Measurements from ENCODE around the gene THOC3. TPM values are rescaled to one million over a fixed set of nuclear protein-coding genes. Genes with fewer than 3 reads are reported as not detected.
"Not testable (repeated sequence)": the region's sequence is repeated elsewhere in the genome, so short reads cannot be mapped to it uniquely, and the experiment has no call there.

Gene THOC3, protein sequence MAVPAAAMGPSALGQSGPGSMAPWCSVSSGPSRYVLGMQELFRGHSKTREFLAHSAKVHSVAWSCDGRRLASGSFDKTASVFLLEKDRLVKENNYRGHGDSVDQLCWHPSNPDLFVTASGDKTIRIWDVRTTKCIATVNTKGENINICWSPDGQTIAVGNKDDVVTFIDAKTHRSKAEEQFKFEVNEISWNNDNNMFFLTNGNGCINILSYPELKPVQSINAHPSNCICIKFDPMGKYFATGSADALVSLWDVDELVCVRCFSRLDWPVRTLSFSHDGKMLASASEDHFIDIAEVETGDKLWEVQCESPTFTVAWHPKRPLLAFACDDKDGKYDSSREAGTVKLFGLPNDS
- 39.0 TPM for total RNA-seq

DNA sequence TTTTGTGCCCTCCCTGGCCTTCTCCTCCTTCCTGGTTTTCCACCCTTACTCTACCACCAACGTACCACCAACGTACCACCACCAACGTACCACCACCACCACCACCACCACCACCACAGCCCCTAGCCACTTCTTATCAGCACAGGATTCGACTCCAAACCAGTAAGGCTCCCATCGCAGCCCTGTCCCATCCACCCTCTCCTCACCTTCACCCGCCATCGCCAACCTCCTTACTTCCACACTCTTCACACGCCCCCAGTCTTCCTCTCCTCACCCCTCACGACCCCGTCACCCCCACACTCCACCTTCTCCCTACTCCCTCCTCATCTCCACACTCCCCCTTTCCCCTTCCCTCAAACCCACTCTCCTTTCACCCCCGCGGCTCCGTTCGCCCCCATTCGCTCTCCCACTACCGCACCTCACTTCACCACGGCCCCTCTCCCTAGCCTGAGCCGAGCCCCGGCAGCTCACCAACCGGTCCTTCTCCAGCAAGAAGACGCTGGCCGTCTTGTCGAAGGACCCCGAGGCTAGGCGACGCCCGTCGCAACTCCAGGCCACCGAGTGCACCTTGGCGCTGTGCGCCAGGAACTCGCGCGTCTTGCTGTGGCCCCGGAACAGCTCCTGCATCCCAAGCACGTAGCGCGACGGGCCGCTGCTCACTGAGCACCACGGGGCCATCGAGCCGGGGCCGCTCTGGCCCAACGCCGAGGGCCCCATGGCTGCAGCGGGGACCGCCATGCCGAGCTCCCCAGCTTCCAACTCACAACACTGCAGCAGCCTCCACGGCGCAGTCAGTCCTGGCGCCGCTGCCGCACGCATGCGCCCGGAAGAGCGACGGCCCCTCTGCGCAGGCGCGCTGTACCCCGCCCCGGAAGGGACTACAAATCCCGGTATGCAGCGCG is at the start of gene THOC3:
Gene THOC3 (minus strand): TSS at position 845 of the 902 bp plus-strand sequence. CDS start 107 bp downstream, at position 738.
- peak within 1 kb of the TSS; percentile 56 for H3K4me3 ChIP-seq (ENCODE audit: low read length)
- H3K4me1 ChIP-seq (ENCODE audit: insufficient read depth, low read length); H3K9me3 ChIP-seq (ENCODE audit: low read depth, low read length); H3K27me3 ChIP-seq (ENCODE audit: insufficient read depth, low read length): not testable (repeated sequence)

DNA sequence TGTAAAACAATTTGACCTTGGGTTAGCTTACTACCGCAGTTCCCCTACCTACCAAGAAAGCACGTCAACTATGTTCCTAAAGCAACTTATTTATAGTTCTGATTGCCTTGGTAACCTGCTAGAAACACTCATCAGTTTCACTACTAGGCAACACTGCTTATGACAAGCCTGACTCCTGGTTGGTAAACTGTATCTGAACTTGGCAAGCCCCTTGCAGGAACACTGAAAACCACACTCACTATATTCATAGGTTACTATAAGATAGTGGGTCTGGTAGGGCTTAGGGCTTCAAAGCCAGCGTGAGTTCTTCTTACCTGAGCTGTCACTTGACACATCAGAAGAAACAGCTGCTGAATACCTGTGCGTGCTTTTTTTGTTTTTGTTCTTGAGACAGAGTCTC is 49.2 kb upstream of the THOC3 start:
- not testable (repeated sequence) for H3K4me1 ChIP-seq (ENCODE audit: insufficient read depth, low read length); H3K4me3 ChIP-seq (ENCODE audit: low read length); H3K27me3 ChIP-seq (ENCODE audit: insufficient read depth, low read length); H3K9me3 ChIP-seq (ENCODE audit: low read depth, low read length)

DNA sequence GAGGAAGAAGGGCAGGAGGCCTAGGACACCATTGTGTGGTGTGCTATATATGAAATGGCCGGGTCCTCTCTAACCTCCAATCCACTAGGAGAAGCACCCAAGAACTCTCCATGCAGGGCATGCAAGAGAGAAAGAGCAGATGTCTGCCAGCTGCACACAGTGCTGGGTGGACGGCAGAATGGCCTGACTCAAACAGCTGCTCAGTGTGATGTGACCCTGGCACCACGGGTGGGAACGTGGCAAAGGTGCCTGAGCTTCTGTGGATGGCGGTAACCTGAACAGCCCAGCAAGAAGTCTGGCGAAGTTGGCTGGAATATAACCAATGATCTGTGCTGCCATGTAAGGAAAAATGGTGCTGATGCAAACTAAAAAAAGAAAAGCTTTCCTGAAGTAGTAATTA is 46.2 kb upstream of the THOC3 start:
- H3K4me1 ChIP-seq (ENCODE audit: insufficient read depth, low read length); H3K27me3 ChIP-seq (ENCODE audit: insufficient read depth, low read length); H3K4me3 ChIP-seq (ENCODE audit: low read length); H3K9me3 ChIP-seq (ENCODE audit: low read depth, low read length): not testable (repeated sequence)

DNA sequence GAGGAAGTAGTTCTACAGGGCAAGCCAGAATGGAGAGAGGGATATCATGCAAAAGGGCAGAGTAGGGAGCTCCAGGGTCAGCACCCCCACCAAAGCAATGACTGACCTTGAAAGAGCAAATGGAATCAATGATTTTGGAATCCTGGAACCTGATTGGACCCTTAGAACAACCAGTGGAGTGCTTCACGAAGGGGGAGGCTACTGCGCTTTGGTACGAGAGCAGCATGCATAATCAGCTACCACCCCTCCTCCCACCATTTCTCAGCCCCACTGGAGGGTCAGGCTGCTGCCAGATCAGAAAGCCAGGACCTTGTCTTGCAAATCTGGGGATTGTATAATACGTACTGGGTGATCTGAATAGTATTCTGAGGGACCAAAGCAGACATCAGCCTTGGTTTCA is 43.0 kb upstream of the THOC3 start:
- not testable (repeated sequence) for H3K27me3 ChIP-seq (ENCODE audit: insufficient read depth, low read length); H3K4me1 ChIP-seq (ENCODE audit: insufficient read depth, low read length); H3K9me3 ChIP-seq (ENCODE audit: low read depth, low read length); H3K4me3 ChIP-seq (ENCODE audit: low read length)

DNA sequence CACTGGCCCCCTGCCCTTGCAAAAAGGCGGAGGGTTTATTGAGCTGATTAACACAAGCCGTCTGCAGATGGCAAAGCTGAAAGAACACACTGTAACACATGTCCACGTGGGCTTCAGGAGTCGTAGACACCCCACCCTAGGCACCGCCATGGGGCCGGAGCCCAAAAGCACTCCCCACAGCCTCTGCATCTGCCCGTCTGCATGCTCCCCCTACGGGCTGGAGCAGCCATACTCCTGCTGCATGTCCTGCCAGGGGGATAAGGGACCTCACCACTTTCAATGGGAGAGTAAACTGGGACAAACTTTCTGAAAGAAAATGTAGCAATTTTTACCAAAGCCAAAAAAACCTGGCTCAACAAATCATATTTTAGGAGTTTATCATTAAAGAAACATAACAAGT is 42.1 kb upstream of the THOC3 start:
- H3K4me3 ChIP-seq (ENCODE audit: low read length); H3K9me3 ChIP-seq (ENCODE audit: low read depth, low read length); H3K4me1 ChIP-seq (ENCODE audit: insufficient read depth, low read length); H3K27me3 ChIP-seq (ENCODE audit: insufficient read depth, low read length): not testable (repeated sequence)

DNA sequence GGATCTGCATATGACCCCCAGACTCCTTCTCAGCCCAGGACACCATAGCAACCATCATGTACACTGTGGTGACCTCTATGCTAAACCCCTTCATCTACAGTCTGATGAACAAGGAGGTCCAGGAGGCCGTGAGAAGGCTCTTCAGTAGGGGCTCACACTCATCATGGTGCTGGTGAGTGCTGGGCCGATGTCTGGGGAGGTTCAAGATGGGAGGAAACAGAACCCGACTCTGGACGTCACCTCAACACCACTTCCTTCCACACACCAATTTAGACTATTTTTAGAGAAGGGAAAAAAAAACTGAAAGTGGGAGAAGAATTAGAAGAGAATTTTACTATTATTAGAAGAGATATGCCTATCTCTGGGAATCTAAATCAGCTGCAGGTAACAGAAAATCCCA is 39.1 kb upstream of the THOC3 start:
- H3K9me3 ChIP-seq (ENCODE audit: low read depth, low read length); H3K4me3 ChIP-seq (ENCODE audit: low read length); H3K4me1 ChIP-seq (ENCODE audit: insufficient read depth, low read length); H3K27me3 ChIP-seq (ENCODE audit: insufficient read depth, low read length): not testable (repeated sequence)

DNA sequence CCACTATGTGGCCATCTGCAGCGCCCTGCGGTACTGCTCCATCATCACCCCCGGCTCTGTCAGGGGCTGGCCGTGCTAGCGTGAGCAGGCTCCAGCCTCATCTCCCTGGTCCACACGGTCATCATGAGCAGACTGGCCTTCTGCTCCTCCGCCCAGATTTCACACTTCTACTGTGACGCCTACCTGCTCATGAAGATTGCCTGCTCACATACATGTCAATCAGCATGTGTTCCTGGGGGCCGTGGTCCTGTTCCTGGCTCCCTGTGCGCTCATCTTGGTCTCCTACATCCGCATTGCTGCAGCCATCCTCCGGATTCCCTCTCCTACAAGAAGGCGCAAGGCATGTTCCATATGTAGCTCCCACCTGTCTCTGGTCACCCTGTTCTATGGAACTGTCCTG is 38.7 kb upstream of the THOC3 start:
- H3K4me3 ChIP-seq (ENCODE audit: low read length); H3K4me1 ChIP-seq (ENCODE audit: insufficient read depth, low read length); H3K27me3 ChIP-seq (ENCODE audit: insufficient read depth, low read length): not testable (repeated sequence)

DNA sequence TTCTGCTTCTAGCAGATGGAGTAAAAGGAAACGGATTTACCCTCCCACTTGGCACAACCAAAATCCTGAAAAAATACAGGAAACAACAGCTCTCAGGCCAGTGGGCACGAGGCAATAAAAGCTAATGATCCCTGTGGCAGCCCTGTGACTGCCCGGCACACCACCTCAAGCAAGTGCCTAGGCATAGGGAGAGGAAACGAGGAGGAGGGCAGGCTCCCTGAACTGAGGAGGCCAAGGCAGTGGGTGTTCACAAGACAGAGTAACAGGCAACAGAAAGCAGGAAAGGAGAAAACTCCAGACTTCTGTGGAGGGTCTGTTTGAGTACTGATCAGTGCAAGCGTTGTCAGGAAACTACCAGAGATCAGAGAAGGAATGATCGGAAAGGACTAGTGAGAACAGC is 29.9 kb upstream of the THOC3 start:
- not testable (repeated sequence) for H3K4me3 ChIP-seq (ENCODE audit: low read length); H3K9me3 ChIP-seq (ENCODE audit: low read depth, low read length); H3K27me3 ChIP-seq (ENCODE audit: insufficient read depth, low read length); H3K4me1 ChIP-seq (ENCODE audit: insufficient read depth, low read length)

More for the DNA sequence above, 38.7 kb upstream of the THOC3 start:
- H3K9me3 ChIP-seq (ENCODE audit: low read depth, low read length): not testable (repeated sequence)

DNA sequence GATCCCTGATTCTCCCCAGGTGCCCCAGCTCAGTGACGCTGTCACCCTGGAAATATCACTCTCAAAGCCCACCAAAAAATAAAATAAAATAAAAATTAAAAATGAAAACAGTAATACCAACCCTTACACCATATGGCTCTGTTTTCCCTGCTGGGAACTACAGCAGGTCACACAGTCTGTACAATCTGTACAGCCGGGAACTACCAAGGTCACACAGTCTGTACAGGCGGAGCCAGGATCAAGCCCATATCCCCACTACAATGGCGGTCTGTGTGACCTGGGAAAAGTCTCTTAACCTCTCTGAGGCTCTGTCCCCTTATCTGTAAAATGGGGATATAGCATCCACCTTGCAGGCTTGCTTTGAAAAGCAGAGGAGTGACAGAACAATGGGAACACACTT is 29.4 kb upstream of the THOC3 start:
- not testable (repeated sequence) for H3K27me3 ChIP-seq (ENCODE audit: insufficient read depth, low read length); H3K4me1 ChIP-seq (ENCODE audit: insufficient read depth, low read length); H3K9me3 ChIP-seq (ENCODE audit: low read depth, low read length); H3K4me3 ChIP-seq (ENCODE audit: low read length)

DNA sequence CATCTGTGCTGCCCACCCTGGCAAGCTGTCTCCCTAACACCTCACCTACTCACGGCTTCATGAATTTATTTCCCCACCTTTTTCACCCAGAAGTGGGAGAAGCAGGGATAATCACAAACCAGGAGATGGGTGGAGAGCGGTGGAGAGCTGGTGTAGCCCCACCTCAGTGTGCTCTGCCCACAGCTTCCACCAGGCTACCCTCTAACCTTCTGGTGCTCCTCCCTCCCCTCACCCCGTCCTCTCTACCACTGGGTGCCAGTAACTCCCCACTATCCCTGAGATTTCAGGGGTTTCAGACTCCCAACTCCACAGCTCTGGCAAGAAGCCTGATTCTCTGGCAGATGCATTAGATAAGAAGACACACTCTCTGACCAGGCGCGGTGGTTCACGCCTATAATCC is 28.7 kb upstream of the THOC3 start:
- not testable (repeated sequence) for H3K27me3 ChIP-seq (ENCODE audit: insufficient read depth, low read length); H3K4me3 ChIP-seq (ENCODE audit: low read length); H3K4me1 ChIP-seq (ENCODE audit: insufficient read depth, low read length); H3K9me3 ChIP-seq (ENCODE audit: low read depth, low read length)

DNA sequence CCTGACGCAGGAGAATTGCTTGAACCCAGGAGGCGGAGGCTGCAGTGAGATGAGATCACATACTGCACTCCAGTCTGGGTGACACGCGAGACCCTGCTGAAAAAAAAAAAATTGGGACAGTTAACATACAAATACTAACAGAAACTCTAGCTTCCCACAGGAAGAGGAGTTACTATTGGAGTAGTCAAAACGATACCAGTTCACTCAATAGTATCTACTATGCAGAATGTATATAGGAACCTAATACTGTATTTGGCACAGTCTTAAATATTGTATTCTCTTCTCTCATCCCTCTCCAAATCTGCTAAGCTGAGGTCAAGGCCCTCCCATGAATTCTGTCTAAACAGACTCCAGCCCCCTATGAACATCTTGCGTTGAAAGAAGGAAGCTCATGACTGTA is 27.4 kb upstream of the THOC3 start:
- not testable (repeated sequence) for H3K27me3 ChIP-seq (ENCODE audit: insufficient read depth, low read length); H3K4me3 ChIP-seq (ENCODE audit: low read length); H3K4me1 ChIP-seq (ENCODE audit: insufficient read depth, low read length); H3K9me3 ChIP-seq (ENCODE audit: low read depth, low read length)

DNA sequence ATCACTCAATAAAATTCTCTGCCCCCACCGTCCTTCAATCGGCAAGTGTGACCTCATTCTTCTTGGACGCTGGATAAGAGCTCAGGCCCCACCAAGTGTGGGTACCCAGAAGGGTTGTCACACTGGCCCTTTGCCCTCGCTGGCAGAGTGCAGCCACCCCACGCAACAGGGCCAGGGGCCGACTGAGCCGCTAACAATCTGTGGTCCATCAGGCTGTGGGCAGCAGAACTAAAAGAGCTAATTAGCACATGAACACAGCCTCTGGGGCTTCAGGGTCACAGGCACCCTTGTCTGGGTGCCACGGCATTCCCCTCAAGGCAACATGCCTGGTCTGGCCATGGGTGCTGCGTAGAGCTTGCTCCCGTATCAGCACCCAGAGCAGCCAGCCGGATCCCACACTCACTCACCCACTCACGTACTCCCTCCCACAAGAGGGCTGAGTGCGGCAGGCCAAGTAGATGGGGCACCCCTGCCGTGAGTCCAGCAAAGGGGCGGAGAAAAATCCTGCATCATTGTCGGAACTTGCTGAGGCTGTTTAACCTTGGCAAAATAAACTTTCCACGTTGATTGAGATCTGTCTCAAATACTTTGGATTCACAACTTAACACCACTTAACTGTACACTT is 11.4 kb upstream of the THOC3 start:
- not testable (repeated sequence) for H3K9me3 ChIP-seq (ENCODE audit: low read depth, low read length); H3K4me1 ChIP-seq (ENCODE audit: insufficient read depth, low read length); H3K27me3 ChIP-seq (ENCODE audit: insufficient read depth, low read length); H3K4me3 ChIP-seq (ENCODE audit: low read length)

DNA sequence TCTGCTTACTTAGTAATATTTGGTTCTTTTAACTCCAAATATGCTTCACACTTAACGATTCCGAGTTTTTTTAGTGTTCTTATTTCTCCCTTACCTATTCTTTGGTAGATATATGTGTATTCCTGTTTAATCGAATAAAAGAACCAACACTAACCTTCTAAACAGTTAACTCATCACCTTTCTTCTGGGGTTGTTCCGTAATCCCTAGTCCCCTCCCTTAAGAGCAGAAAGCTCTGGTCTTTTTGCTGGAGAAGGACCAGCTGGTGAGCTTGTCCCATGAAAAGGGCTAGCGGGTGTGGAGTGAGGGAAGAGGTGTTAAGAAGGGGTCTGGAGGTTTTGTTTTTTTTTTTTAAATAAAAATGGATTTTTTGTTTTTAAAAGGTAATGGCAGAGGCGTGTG is 266 bp upstream of the THOC3 start:
- not testable (repeated sequence) for H3K27me3 ChIP-seq (ENCODE audit: insufficient read depth, low read length); H3K9me3 ChIP-seq (ENCODE audit: low read depth, low read length); H3K4me1 ChIP-seq (ENCODE audit: insufficient read depth, low read length)
- H3K4me3 ChIP-seq (ENCODE audit: low read length): peak overlapping the region; percentile 56

DNA sequence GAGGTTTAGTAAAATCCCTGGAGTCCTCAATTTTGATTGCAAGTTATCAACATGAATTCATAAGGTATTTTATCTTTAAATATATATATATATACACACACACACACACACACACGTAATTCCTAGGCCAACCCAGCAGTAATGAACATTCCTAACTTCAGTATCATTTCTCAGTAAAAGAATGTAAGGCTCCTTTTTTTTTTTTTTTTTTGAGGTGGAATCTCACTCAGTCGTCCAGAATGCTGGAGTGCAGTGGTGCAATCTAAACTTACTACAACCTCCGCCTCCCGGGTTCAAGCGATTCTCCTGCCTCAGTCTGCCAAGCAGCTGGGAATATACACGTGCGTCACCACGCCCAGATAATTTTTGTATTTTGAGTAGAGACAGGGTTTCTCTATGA is 5.8 kb downstream of the THOC3 start:
- H3K9me3 ChIP-seq (ENCODE audit: low read depth, low read length); H3K4me3 ChIP-seq (ENCODE audit: low read length); H3K27me3 ChIP-seq (ENCODE audit: insufficient read depth, low read length); H3K4me1 ChIP-seq (ENCODE audit: insufficient read depth, low read length): not testable (repeated sequence)

DNA sequence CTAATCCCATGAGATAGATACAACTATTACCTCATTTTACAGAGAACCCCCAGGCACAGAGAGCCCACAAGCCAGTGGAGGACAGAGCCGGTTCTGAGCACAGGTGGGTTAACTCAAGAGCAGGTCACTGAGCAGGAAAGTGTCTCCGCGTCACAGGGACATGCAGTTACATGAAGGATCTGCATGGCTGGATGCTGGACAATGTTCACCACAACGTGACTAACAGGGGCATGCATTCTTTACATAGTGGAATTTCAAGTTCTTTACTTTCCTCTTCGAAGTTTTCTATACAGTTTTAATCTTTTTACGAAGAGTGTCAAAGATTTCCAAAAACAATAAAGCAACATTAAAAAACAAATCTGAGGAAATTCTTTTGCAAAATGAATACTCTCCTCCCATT is 7.9 kb downstream of the THOC3 start:
- H3K9me3 ChIP-seq (ENCODE audit: low read depth, low read length); H3K4me1 ChIP-seq (ENCODE audit: insufficient read depth, low read length); H3K4me3 ChIP-seq (ENCODE audit: low read length); H3K27me3 ChIP-seq (ENCODE audit: insufficient read depth, low read length): not testable (repeated sequence)

DNA sequence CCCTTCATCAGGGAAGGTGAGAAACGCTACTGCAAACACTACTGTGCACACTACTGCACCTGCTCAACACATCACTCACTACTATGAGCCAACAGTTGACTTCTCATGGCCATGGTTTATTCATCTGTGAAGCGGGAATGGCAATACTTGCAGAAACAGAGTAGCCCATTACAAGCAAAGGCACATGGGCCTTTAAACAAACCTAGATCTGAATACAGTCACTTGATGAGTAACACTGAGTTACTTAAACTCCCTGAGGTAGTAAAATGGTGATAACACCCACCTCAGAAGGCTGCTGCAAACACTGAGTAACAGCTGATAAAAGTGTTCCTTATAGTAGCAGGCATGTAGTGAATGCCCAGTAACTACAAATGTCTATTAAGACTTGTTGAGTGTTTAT is 9.6 kb downstream of the THOC3 start:
- not testable (repeated sequence) for H3K27me3 ChIP-seq (ENCODE audit: insufficient read depth, low read length); H3K4me3 ChIP-seq (ENCODE audit: low read length); H3K9me3 ChIP-seq (ENCODE audit: low read depth, low read length); H3K4me1 ChIP-seq (ENCODE audit: insufficient read depth, low read length)

All from mononuclear cell (primary cell).